HepG2 (cell line): ENCODE results near the gene ZDHHC14. TPM values are rescaled to one million over a fixed set of nuclear protein-coding genes. Genes with fewer than 3 reads are reported as not detected.

ENCODE experiments used
- ATAC-seq: fragments of 200-7000 bp; cut with Tn5 transposase; 3 replicates; pipeline ENCODE4 v1.9.1; 2020; ENCODE audit warnings: mild to moderate bottlenecking, moderate library complexity
- BruUV-seq: library from RNA; stranded (reverse); fragments of 400-500 nt; replicated peaks from 2 replicates; lab custom pipeline; 2021; lab: Mats Ljungman, UMichigan
- CTCF ChIA-PET: fragments of 300-600 bp; formaldehyde crosslinking; extraction: SDS; loops from one replicate; lab custom pipeline; 2021; ENCODE audit warnings: low total read pairs, inconsistent platforms, low intra/inter-chr PET ratio; lab: Yijun Ruan, JAX
- POLR2A ChIA-PET: fragments of 350-600 bp; sonication (Branson Sonifier 250); formaldehyde crosslinking; loops from one replicate; lab custom pipeline; 2020; ENCODE audit warnings: antibody characterized with exemption, inconsistent platforms; lab: Yijun Ruan, JAX
- DNase-seq: peaks from one replicate; pipeline ENCODE4 v3.0.0-alpha.2; 2015; ENCODE audit warnings: low spot score
- FAIRE-seq: peaks from 3 replicates; lab custom pipeline; 2011; peaks lifted over from hg19 to GRCh38; lab: Jason Lieb, UNC
- H2AFZ ChIP-seq: one replicate; pipeline ENCODE4 v1.6.1; 2011; ENCODE audit warnings: low read length, inconsistent platforms
- H3K27ac ChIP-seq: fragments of 300-600 bp; 3 replicates; pipeline ENCODE4 v1.8.0; 2011; ENCODE audit warnings: mixed run types, mild to moderate bottlenecking, mixed read lengths, low read length, inconsistent platforms; ENCODE audit not compliant: insufficient read depth; ENCODE audit errors: extremely low read length
- H3K27me3 ChIP-seq, 2 experiments: fragments of 200-600 bp in 1 of 2; 2 replicates in 1 of 2; 3 replicates in 1 of 2; pipeline versions ENCODE4 v1.6.0 to v1.8.0; 2011; ENCODE audit warnings: low read length in 2 of 2, mild to moderate bottlenecking in 2 of 2, moderate library complexity in 2 of 2, inconsistent platforms in 1 of 2; ENCODE audit not compliant: insufficient read depth in 2 of 2, control insufficient read depth in 1 of 2
- H3K36me3 ChIP-seq, 2 experiments: fragments of 200-600 bp in 1 of 2; replicated peaks in 1 of 2; 2 replicates in 1 of 2; 3 replicates in 1 of 2; pipeline versions ENCODE4 v1.5.1 to v1.8.0; 2011; ENCODE audit warnings: low read length in 2 of 2, inconsistent platforms in 1 of 2; ENCODE audit not compliant: insufficient read depth in 2 of 2, control insufficient read depth in 1 of 2
- H3K4me1 ChIP-seq: 2 replicates; pipeline ENCODE4 v1.5.1; 2012; ENCODE audit warnings: low read length, inconsistent platforms; ENCODE audit not compliant: insufficient read depth
- H3K4me2 ChIP-seq: 2 replicates; pipeline ENCODE4 v1.6.0; 2011; ENCODE audit warnings: low read depth, low read length, inconsistent platforms
- H3K4me3 ChIP-seq, 3 experiments: fragments of 200-600 bp in 1 of 3; sonication (generic), shearing (Covaris generic) in 1 of 3; replicated peaks in 1 of 3; 2 replicates each; pipeline ENCODE4 v1.5.1; 2011 to 2016; ENCODE audit warnings: low read length in 3 of 3, inconsistent platforms in 2 of 3, low read depth in 2 of 3, mild to moderate bottlenecking in 2 of 3, control low read depth in 1 of 3, mixed read lengths in 1 of 3; ENCODE audit not compliant: insufficient read depth in 1 of 3
- H3K79me2 ChIP-seq: one replicate; pipeline ENCODE4 v1.6.1; 2011; ENCODE audit warnings: low read length, inconsistent platforms; ENCODE audit not compliant: insufficient read depth
- H3K9ac ChIP-seq: 2 replicates; pipeline ENCODE4 v1.6.0; 2011; ENCODE audit warnings: mild to moderate bottlenecking, low read depth, low read length, inconsistent platforms; ENCODE audit not compliant: insufficient read depth
- H3K9me3 ChIP-seq: 2 replicates; pipeline ENCODE4 v1.5.1; 2012; ENCODE audit warnings: mild to moderate bottlenecking, low read length
- H4K20me1 ChIP-seq: 2 replicates; pipeline ENCODE4 v1.6.0; 2011; ENCODE audit warnings: inconsistent platforms, mild to moderate bottlenecking, low read length, moderate library complexity; ENCODE audit not compliant: insufficient read depth
- ATRX ChIP-seq: sonication (generic); formaldehyde crosslinking; IDR thresholded peaks from 2 replicates; pipeline ENCODE4 v1.4.0; 2020; ENCODE audit warnings: missing genetic modification reagents, borderline replicate concordance
- CREB3 ChIP-seq: sonication (generic); formaldehyde crosslinking; IDR thresholded peaks from 2 replicates; pipeline ENCODE4 v1.5.0; 2020; ENCODE audit warnings: missing genetic modification reagents
- FIP1L1 ChIP-seq: fragments of 200-400 bp; formaldehyde crosslinking; IDR thresholded peaks from 2 replicates; pipeline ENCODE4 v1.6.1; 2018; ENCODE audit warnings: low read depth, mild to moderate bottlenecking, low read length, moderate library complexity, borderline replicate concordance; ENCODE audit not compliant: insufficient read depth
- HNF1A ChIP-seq, 2 experiments: sonication (generic) in 1 of 2; formaldehyde crosslinking in 1 of 2; IDR thresholded peaks; 2 replicates each; pipeline versions ENCODE4 v1.4.0 to v1.6.1; 2016 to 2020; ENCODE audit warnings: borderline replicate concordance in 1 of 2, low read depth in 1 of 2, mild to moderate bottlenecking in 1 of 2, missing genetic modification reagents in 1 of 2
- HNRNPH1 ChIP-seq: fragments of 200-400 bp; formaldehyde crosslinking; optimal IDR thresholded peaks from 2 replicates; pipeline ENCODE3; 2017; ENCODE audit warnings: mild to moderate bottlenecking, low read depth, low read length
- KDM6A ChIP-seq: IDR thresholded peaks from 2 replicates; pipeline ENCODE4 v1.6.1; 2016; ENCODE audit warnings: low read depth
- MAFF ChIP-seq: IDR thresholded peaks from 2 replicates; pipeline ENCODE4 v1.6.1; 2011; ENCODE audit warnings: low read depth, low read length, improper control_type of control experiment
- MTERF4 ChIP-seq: sonication (generic); formaldehyde crosslinking; IDR thresholded peaks from 2 replicates; pipeline ENCODE4 v1.8.0; 2023; ENCODE audit warnings: mild to moderate bottlenecking, missing genetic modification reagents
- MXD1 ChIP-seq: sonication (generic); formaldehyde crosslinking; IDR thresholded peaks from 2 replicates; pipeline ENCODE4 v1.4.0; 2020; ENCODE audit warnings: mild to moderate bottlenecking, missing genetic modification reagents
- YY1 ChIP-seq: IDR thresholded peaks from 2 replicates; pipeline ENCODE4 v1.6.1; 2011; ENCODE audit warnings: low read length, low read depth, moderate library complexity, mild to moderate bottlenecking; ENCODE audit not compliant: insufficient read depth, insufficient replicate concordance
- ZBTB1 ChIP-seq: sonication (generic); formaldehyde crosslinking; IDR thresholded peaks from 2 replicates; pipeline ENCODE4 v1.4.0; 2020; ENCODE audit warnings: missing genetic modification reagents, borderline replicate concordance
- ZNF746 ChIP-seq: sonication (generic); formaldehyde crosslinking; IDR thresholded peaks from 2 replicates; pipeline ENCODE4 v1.8.0; 2022; ENCODE audit warnings: mild to moderate bottlenecking, missing genetic modification reagents
- WGBS: methylation state at CpG from one replicate; pipeline ENCODE4 v1.1.6; 2017; ENCODE audit warnings: low lambda C conversion rate; 5-methylcytosine and 5-hydroxymethylcytosine counted together
- in situ Hi-C: cut with HindIII; loops from 2 replicates; pipeline ENCODE4 v1.10.0; 2017; ENCODE audit warnings: low pct_unique_long_range_greater_than_20kb; ENCODE audit not compliant: extremely low pct_ligation_motif_present
- intact Hi-C: fragments of 100-400 bp; cut with micrococcal nuclease; formaldehyde crosslinking; loops from one replicate; pipeline ENCODE4 v1.10.0; 2022; ENCODE audit not compliant: unreplicated experiment
- polyA plus RNA-seq, 8 experiments: library from polyadenylated mRNA; depleted of rRNA in 3 of 8; stranded (reverse) in 7 of 8; unstranded in 1 of 8; fragments of >200 nt; fragmentation: Illumina TruSeq in 4 of 8; extraction: Trizol in 4 of 8; gene quantifications; 2 replicates each; pipeline versions ENCODE4 v1.2.1 to v1.2.3, GENCODE V29; 2011 to 2016; ENCODE audit warnings: low read depth in 4 of 8, missing spikeins in 1 of 8, mixed read lengths in 1 of 8; ENCODE audit not compliant: insufficient read depth in 1 of 8
- total RNA-seq, 5 experiments: library from RNA; depleted of rRNA; stranded (reverse); fragments of >200 nt; fragmentation: Illumina TruSeq; extraction: Trizol; gene quantifications; 2 replicates each; pipeline ENCODE4 v1.2.3, GENCODE V29; 2016; ENCODE audit warnings: low read depth in 1 of 5

Gene ZDHHC14
- total and polyA plus RNA-seq, 2 of the 13 experiments (the other 11 are each of a cell fraction or from before 2014, with no cell fraction given): 3.7 to 9.5 TPM

- no peak for TF ChIP-seq FIP1L1
- TF ChIP-seq MXD1 (CRISPR knock-in tag): no peak
- no peak for TF ChIP-seq YY1
- TF ChIP-seq ATRX (CRISPR knock-in tag): no peak
- no peak for TF ChIP-seq HNRNPH1
- TF ChIP-seq KDM6A (CRISPR knock-in tag): no peak
- no peak for TF ChIP-seq CREB3
- TF ChIP-seq, all 625 proteins: peak for 0
- no peak for FAIRE-seq
- H3K9me3 ChIP-seq: no peaks in the 10 kb centered on the region
- H4K20me1 ChIP-seq: no peaks in the 10 kb centered on the region
- in situ Hi-C loops: no loop called here
- H3K27me3 ChIP-seq: no peaks in the 10 kb centered on the region
- WGBS: 94% methylated on average over 12 of the region's 12 CpGs
- no peak overlapping the region for H2AFZ ChIP-seq
- H3K36me3 ChIP-seq: peaks cover 3 to 4% of the 10 kb centered on the region in 2 experiments; a peak in 2 of 5 replicates
- intact Hi-C loops: no loop called here
- H3K4me2 ChIP-seq: no peak overlapping the region
- no TSS peak for BruUV-seq
- no peak overlapping the region for H3K9ac ChIP-seq
- H3K79me2 ChIP-seq: no peaks in the 10 kb centered on the region
- no peak for DNase-seq
- CTCF ChIA-PET: no interaction called here
- POLR2A ChIA-PET: no interaction called here
- no peak overlapping the region for H3K4me3 ChIP-seq
- ATAC-seq: no peak
- peaks cover 9% of the 10 kb centered on the region; the same call in 1 of the 2 replicates for H3K4me1 ChIP-seq
- no peak overlapping the region for H3K27ac ChIP-seq
Measured at GRCh38 chr6:157599191-157599590, 218.2 kb downstream of the ZDHHC14 start.

- H3K9me3 ChIP-seq: no peaks in the 10 kb centered on the region
- no peak overlapping the region for H2AFZ ChIP-seq
- ChIA-PET CTCF (no interaction called here), POLR2A (no interaction called here)
- H3K9ac ChIP-seq: no peak overlapping the region
- H4K20me1 ChIP-seq: no peaks in the 10 kb centered on the region
- 93% methylated on average over 15 of the region's 15 CpGs for WGBS
- H3K4me2 ChIP-seq: no peak overlapping the region
- H3K36me3 ChIP-seq: peaks cover 3 to 4% of the 10 kb centered on the region in 2 experiments; a peak in 2 of 5 replicates
- intact Hi-C loops (no loop called here), in situ Hi-C loops (no loop called here)
- H3K79me2 ChIP-seq: no peaks in the 10 kb centered on the region
- peaks cover 9% of the 10 kb centered on the region; the same call in 1 of the 2 replicates for H3K4me1 ChIP-seq
- no peak overlapping the region for H3K4me3 ChIP-seq
- H3K27ac ChIP-seq: no peak overlapping the region
- H3K27me3 ChIP-seq: no peaks in the 10 kb centered on the region
- BruUV-seq: no TSS peak
- DNase-seq (no peak), FAIRE-seq (no peak), ATAC-seq (no peak)
- no peak for TF ChIP-seq MAFF
- TF ChIP-seq ZNF746 (CRISPR knock-in tag): no peak
- TF ChIP-seq ZBTB1 (CRISPR knock-in tag): no peak
- TF ChIP-seq HNF1A (IDR thresholded peaks at IDR 0.05; ENCODE audit: low read depth): no peak
- no peak for TF ChIP-seq HNF1A (CRISPR knock-in tag; IDR thresholded peaks at IDR 0.05; ENCODE audit: borderline replicate concordance)
- TF ChIP-seq MTERF4 (CRISPR knock-in tag): no peak
Measured at GRCh38 chr6:157600807-157601206, 219.8 kb downstream of the ZDHHC14 start.
